A172 (cell line): ENCODE results near the gene S100A13. TPM values are rescaled to one million over a fixed set of nuclear protein-coding genes. Genes with fewer than 3 reads are reported as not detected.
"Not testable (repeated sequence)": the region's sequence is repeated elsewhere in the genome, so short reads cannot be mapped to it uniquely, and the experiment has no call there.

Experiments used
- DNase-seq: peaks from one replicate; pipeline ENCODE4 v3.0.0-alpha.2; 2015; ENCODE audit warnings: low spot score
- total RNA-seq: library from RNA; depleted of rRNA; stranded (reverse); fragments of >200 nt; shearing (Covaris generic); gene quantifications from 2 replicates; pipeline ENCODE4 v1.2.3, GENCODE V29; 2014

Gene S100A13
- total RNA-seq, 1 experiment from 2014 or later, result 116 TPM

GRCh38 chr1:153608089-153608682 lies 19.1 kb downstream of the S100A13 start:
- peak; percentile 63 for DNase-seq

GRCh38 chr1:153607381-153607780 lies 19.9 kb downstream of the S100A13 start:
- DNase-seq, result no peak

GRCh38 chr1:153606194-153606593 lies 21.1 kb downstream of the S100A13 start:
- DNase-seq, result no peak

- no peak for DNase-seq
Measured at GRCh38 chr1:153602749-153603148, 24.6 kb downstream of the S100A13 start.

GRCh38 chr1:153599847-153600246 lies 27.5 kb downstream of the S100A13 start:
- DNase-seq, result no peak

- DNase-seq, result peak; percentile 71
Measured at GRCh38 chr1:153598309-153599172, 28.8 kb downstream of the S100A13 start.

GRCh38 chr1:153597206-153597605 lies 30.1 kb downstream of the S100A13 start:
- peak; percentile 91 for DNase-seq

GRCh38 chr1:153592748-153593147 lies 34.6 kb downstream of the S100A13 start:
- DNase-seq, result no peak

GRCh38 chr1:153588482-153588881 lies 38.8 kb downstream of the S100A13 start:
- DNase-seq, result no peak

- DNase-seq, result not testable (repeated sequence)
Measured at GRCh38 chr1:153588033-153588432, 39.3 kb downstream of the S100A13 start.

GRCh38 chr1:153587314-153587713 lies 40.0 kb downstream of the S100A13 start:
- DNase-seq, result peak; percentile 44

- DNase-seq, result no peak
Measured at GRCh38 chr1:153586347-153586746, 41.0 kb downstream of the S100A13 start.

- no peak for DNase-seq
Measured at GRCh38 chr1:153585006-153585405, 42.3 kb downstream of the S100A13 start.

- DNase-seq, result no peak
Measured at GRCh38 chr1:153583976-153584375, 43.3 kb downstream of the S100A13 start.

GRCh38 chr1:153583514-153583913 lies 43.8 kb downstream of the S100A13 start:
- DNase-seq, result not testable (repeated sequence)

GRCh38 chr1:153582836-153583235 lies 44.5 kb downstream of the S100A13 start:
- not testable (repeated sequence) for DNase-seq

- DNase-seq, result no peak
Measured at GRCh38 chr1:153578936-153579335, 48.4 kb downstream of the S100A13 start.

- DNase-seq, result peak; percentile 64
Measured at GRCh38 chr1:153578490-153578889, 48.8 kb downstream of the S100A13 start.

GRCh38 chr1:153577624-153578051 lies 49.7 kb downstream of the S100A13 start:
- DNase-seq, result peak; percentile 54

- DNase-seq, result no peak
Measured at GRCh38 chr1:153577138-153577537, 50.2 kb downstream of the S100A13 start.

GRCh38 chr1:153575497-153575896 lies 51.8 kb downstream of the S100A13 start:
- DNase-seq, result not testable (repeated sequence)

- not testable (repeated sequence) for DNase-seq
Measured at GRCh38 chr1:153575081-153575491, 52.2 kb downstream of the S100A13 start.

GRCh38 chr1:153573351-153573750 lies 54.0 kb downstream of the S100A13 start:
- no peak for DNase-seq
